Stimulated activated CD8-positive, alpha-beta memory T cell treated with anti-CD3 and anti-CD28 coated beads, Interleukin-7, amount 100 ng/mL, for 4 hours (primary cell): Measurements from ENCODE around the gene PSMC4.

Experiments used
- DNase-seq, 2 donors: peaks; one replicate each; pipeline ENCODE4 v3.0.0-alpha.2; 2020; ENCODE audit warnings: low read depth in 2 of 2

PSMC4 gene

DNA sequence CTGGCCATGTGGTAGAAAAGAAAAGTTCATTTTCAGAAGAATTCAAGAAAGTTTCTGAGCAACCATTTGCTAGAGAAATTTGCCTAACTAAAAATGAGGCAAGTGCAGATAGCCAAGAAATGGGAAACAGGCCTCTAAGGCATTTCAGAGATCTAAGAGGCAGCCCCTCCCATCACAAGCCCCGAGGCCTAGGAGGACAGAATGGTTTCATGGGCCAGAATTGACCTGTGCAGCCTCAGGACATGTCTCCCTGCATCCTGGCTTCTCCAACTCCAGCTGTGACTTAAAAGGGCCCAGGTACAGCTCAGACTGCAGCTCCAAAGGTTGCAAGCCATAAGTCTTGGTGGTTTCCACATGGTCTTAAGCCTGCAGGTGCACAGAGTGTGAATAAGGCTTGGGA lies 22.6 kb downstream of the PSMC4 start:
- DNase-seq: no peak

DNA sequence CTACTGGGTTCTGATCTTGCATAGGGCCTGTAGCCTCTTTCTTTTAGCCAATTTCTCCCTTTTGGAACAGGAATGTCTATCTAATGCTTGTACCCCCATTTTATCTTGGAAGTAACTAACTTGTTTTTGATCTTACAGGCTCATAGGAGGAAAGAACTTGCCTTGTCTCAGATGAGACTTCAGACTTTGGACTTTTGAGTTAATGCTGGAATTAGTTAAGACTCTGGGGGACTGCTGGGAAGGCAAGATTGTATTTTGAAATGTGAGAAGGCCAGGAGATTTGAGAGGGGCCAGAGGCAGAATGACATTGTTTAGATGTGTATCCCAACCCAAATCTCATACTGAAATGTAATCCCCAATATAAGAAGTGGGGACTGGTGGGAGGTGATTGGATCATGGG lies 23.4 kb downstream of the PSMC4 start:
- no peak for DNase-seq

DNA sequence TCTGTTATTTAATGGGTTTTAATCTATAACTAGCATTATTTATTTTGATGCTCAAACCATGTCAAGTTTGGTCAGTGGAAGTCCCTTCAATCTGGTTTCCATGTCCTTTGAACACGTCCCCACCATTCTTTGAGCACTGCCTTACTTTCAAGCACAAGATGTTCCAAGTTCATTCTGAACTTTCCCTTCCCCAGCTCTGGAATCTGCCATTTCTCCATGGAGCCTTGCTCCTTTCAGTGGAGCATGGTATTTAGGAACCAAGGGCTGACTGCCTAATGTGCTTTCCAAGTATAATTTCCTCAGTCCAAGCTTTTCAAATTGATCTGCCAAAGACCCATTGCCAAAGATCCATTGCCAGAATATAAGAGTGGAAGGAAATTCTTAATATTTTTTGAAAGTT lies 24.8 kb downstream of the PSMC4 start:
- no peak for DNase-seq

DNA sequence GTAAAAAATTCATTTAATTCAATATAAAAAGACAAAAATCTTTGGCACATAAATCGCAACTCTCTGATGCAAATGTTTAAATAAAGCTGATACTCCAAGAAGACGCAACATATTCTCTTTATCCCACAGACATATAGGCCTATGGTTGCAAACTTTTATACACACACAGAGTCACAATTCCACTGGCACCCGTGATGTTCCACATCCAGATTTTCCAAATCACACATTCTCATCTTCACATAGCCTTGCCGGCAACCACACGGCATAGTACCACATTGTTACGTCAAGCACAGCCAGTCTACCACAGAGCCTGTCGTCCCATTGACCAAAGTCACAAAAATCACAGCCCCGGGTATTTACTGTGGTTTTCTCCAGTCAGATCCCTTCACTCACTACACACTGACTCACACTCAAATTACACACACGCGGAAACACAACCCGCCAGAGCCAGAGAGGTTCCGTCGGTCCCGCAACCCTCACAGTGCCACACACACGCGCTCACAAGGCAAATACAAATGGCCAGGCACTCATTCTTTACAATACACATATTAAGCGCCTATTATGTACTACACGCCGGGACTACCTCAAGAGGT lies 25.3 kb downstream of the PSMC4 start:
- peak; percentile 28 to 34 for DNase-seq

DNA sequence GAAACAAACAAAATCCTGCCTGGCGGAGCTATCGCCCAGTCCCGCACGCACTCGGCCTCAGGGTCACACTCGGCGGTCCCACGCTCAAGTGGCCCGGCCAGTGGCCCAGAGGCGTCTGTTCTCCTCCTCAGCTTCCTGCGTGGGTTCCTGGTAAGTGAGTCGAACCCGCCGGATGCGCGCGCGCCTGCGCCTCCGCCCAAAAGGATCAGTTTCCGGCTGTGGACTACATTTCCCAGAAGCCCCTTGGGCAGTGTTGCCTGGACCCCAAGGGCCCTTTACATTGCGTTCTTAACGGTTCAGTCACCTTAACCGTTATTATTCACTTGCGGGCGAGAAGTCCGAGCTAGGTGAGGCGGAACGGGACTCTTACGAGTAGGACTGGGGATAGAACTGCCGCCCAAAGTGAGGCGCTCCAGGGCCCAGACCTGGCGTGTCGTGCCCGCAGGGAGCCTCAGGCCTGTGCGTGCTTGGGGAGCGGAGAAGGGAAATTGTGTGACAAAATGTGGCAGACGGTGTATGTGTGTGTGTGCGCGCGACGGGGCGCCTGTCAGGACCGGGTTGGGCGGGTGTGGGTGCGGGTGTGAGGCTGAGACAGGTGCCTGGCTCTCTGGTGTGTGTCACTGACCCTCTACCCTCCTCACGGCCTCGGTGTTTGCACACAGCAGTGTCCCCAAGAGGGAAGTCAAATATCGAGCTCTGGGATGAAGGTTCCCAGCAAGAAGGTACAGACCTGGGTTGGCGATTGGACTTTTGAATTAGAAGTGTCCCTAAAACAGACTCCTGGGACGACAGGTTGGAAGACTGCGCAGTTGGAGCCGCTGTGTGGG lies 26.1 kb downstream of the PSMC4 start, which contains the start of gene ZNF546:
ZNF546 (plus strand) TSS at position 250 of the 827 bp plus-strand sequence. CDS start 1,267 bp downstream, outside the sequence.
- peak; percentile 88 to 89 for DNase-seq

DNA sequence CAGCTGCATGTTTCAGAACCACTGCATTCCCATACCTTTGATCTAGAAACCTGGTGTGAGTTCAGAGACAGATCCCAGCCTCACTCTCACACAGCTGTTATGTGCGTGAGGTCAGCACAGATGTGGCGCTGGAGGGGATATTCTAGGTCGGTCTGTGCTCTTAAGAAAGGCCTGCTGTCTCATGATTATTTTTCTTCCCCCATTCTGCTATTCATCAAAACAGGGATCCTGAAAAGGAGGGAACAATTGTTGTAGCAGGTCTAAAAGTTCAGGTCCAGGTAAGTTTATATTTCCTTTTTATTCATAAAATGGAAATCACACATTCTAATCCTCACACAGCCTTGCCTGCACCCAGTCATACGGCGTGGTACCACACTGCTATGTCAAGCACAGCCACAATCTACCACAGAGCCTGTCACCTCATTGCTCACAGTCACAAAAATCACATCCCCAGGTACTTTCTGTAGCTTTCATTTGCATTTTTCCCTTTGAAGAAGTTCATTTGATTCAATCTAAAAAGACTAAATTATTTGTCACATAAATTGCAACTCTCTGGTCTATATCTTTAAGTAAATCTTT lies 26.8 kb downstream of the PSMC4 start:
- DNase-seq: no peak

DNA sequence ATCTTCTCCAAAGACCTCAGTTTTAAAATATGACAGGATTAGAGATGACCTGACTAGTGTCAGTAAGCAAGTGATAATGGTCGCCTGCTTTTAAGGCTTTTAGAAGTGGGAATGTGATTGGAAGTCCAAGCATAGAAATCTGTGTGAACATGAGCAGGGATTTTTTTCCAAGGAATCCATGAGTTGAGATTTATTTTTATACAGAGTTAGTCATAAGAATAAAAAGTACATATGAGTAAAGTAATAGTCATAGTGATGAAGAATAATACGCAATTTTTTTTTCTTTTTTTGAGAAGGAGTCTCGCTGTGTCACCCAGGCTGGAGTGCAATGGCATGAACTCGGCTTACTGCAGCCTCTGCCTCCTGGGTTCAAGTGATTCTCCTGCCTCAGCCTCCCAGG lies 27.5 kb downstream of the PSMC4 start:
- no peak for DNase-seq

DNA sequence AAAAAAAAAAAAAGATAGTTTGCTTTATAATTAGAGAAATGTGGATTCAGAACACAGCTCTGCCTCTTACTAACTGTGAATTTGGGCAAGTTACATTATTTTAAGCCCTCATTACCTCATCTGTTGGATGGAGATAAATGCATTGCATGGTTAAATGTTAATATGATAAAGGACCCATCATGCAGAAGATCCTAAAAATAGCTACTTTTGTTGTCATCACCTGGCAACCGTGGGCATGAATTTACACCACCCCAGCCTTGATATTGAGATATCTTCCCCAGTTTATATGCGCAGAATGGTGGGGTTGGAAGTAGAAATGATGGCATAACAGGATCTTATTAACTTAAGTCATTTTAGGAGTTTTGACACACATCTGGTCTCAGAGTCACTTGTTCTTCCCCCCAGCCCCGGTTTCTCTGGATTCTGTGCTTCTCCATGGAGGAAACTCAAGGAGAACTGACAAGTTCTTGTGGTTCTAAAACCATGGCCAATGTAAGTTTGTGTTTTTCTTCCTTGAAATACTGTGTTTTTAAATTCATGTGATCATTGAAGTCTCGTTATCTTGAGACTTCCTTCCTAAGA lies 34.8 kb downstream of the PSMC4 start:
- no peak for DNase-seq

DNA sequence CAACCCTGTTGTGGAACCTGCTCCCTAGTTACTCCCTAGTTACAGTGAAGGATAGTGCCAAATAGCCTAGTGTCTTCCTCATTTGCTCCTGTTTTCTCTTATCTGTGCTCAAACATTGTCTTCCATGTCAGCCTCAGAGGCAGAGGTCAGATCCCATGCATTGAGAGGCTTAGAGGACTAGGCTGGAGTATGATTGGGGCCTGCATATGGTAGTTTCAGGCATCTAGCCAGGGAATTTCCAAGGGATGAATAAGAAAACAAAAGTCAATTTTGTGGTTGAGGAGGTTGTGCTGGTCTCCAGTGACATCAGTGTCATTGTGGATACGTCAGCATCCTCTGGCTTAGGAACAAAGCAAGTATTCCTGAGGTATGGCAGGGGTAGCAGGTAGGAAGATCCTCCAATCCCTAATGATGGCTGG lies 35.3 kb downstream of the PSMC4 start:
- no peak for DNase-seq

DNA sequence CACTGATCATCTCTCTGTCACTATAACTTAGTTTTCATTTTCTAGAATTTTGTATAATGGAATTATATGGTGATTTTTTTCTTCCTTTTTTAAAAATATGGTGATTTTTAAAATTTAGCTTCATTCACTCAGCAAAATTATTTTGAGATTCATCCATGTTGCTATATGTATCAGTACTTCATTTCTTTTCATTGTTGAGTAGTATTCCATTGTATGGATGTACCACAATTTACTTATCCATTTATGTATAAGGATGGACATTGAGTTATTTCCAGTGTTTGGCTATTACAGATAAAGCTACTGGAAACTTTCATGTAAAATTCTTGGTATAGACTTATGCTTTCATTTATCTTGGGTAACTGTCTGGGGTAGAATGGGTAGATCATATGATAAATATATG lies 38.7 kb downstream of the PSMC4 start:
- DNase-seq: no peak

DNA sequence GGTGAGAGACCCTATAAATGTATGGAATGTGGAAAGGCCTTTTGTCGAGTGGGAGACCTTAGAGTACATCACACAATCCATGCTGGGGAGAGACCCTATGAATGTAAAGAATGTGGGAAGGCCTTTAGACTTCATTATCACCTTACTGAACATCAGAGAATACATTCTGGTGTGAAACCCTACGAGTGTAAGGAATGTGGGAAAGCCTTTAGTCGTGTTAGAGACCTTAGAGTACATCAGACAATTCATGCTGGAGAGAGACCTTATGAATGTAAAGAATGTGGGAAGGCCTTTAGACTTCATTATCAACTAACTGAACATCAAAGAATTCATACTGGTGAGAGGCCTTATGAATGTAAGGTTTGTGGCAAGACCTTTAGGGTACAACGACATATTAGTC lies 43.0 kb downstream of the PSMC4 start:
- DNase-seq: no peak

DNA sequence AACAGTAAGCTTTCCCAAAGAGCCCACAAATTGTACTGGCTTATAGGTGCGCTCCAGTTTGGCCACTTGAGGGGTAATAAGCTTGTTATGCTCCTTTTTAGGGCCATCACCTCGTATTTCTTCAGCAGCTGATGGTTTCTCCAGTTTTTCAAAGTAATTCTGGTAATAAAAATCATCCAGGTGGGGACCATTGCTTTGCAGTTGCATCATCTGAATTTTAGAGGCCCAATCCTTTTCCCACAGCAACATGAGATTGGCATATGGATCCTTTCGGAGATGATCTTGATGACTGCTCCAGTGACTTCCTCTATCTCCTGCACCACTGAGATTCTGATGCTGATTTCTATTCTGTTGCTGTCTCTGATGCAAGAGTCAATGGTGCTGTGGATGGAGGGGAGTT lies 53.0 kb downstream of the PSMC4 start:
- no peak for DNase-seq

DNA sequence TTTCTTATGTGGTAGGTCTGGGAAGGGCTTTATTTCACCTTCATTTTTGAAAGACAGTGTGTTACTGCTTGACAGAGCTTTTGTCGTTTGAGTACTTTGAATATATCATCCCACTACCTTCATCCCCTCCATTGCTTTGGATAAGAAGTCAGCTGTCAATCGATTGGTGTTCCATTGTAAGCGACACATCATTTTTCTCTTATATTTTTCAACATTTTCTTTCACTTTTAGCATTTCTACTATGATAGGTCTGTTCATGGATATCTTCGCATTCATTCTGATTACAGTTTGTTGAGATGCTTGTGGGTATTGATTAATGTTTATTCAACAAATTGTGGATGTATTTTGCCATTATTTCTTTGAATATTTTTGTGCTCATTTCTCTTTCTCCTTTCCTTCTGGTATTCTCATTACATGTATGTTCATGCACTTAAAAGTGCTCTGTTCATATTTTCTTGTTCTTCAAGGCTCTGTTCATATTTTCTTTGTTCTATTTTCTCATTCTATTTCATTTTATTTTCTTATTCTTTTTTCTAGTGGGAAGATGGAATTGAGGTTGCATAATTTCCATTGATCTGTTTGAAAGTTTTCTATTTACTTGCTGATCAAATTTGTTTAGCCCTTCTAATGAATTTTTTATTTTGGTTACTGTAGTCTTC lies 55.1 kb downstream of the PSMC4 start:
- no peak for DNase-seq

DNA sequence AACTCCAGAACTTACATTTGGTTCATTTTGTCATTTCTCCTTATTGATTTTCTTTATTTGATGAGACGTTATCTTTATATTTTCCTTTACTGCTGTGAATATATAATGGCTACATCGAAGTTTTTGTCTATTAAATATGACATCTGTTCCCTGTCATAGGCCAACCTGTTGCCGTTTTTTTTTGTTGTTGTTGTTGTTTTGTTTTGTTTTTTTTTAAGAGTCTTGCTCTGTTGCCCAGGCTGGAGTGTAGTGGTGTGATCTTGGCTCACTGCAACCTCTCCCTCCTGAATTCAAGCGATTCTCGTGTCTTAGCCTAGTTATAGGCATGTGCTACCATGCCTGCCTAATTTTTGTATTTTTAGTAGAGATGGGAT lies 55.6 kb downstream of the PSMC4 start:
- no peak for DNase-seq
